ENCODE data around the gene TBC1D1. TPM values are rescaled to one million over a fixed set of nuclear protein-coding genes. Genes with fewer than 3 reads are reported as not detected.

TBC1D1 gene
- polyA plus RNA-seq, 1 donor from 2014 or later, result 23.2 TPM

GRCh38 chr4:37960098-37960497 is 69.2 kb downstream of the TBC1D1 start, which contains the start of gene PTTG2:
Gene PTTG2, plus strand, starts transcription at chr4:37960398. Its CDS starts 37 bp downstream, at chr4:37960435.
- Histone ChIP-seq H3K4me3 (ENCODE audit: low read length) (no peak within 1 kb of the TSS), H3K79me2 (replicated peaks; ENCODE audit: insufficient read depth, low read length) (no peaks in the 10 kb centered on the region), H3K9me2 (ENCODE audit: insufficient read depth, low read length) (no peaks in the 10 kb centered on the region), H3K9me3 (ENCODE audit: low read length) (no peaks in the 10 kb centered on the region), H2AFZ (ENCODE audit: low read depth, low read length) (no peak within 1 kb of the TSS), H3K36me3 (ENCODE audit: insufficient read depth, low read length) (no peaks in the 10 kb centered on the region), H3F3A (ENCODE audit: insufficient read depth, low read length, poor library complexity, severe bottlenecking) (no peaks in the 10 kb centered on the region), H3K9ac (ENCODE audit: low read length) (no peak within 1 kb of the TSS), H3K4me2 (ENCODE audit: low read length) (no peak within 1 kb of the TSS), H3K27me3 (ENCODE audit: insufficient read depth, low read depth, low read length) (no peaks in the 10 kb centered on the region), H3K27ac (ENCODE audit: low read length) (no peak within 1 kb of the TSS), H4K20me1 (ENCODE audit: insufficient read depth) (no peaks in the 10 kb centered on the region)
- TF ChIP-seq RAD21 (conservative IDR thresholded peaks at IDR 0.05) (no peak), POLR2AphosphoS5 (IDR thresholded peaks at IDR 0.05) (no peak), SMC3 (conservative IDR thresholded peaks at IDR 0.05; ENCODE audit: poor library complexity) (no peak), EZH2 (IDR thresholded peaks at IDR 0.05; ENCODE audit: borderline replicate concordance, insufficient read depth, low read length, poor library complexity, severe bottlenecking) (no peak), MXI1 (conservative IDR thresholded peaks at IDR 0.05; ENCODE audit: poor library complexity, severe bottlenecking) (no peak), CTCF (IDR thresholded peaks at IDR 0.05; ENCODE audit: poor library complexity, severe bottlenecking) (no peak), EP300 (conservative IDR thresholded peaks at IDR 0.05; ENCODE audit: poor library complexity, severe bottlenecking) (no peak), TAF1 (IDR thresholded peaks at IDR 0.05; ENCODE audit: low read depth) (no peak)
- TF ChIP-seq, protein P1, sequence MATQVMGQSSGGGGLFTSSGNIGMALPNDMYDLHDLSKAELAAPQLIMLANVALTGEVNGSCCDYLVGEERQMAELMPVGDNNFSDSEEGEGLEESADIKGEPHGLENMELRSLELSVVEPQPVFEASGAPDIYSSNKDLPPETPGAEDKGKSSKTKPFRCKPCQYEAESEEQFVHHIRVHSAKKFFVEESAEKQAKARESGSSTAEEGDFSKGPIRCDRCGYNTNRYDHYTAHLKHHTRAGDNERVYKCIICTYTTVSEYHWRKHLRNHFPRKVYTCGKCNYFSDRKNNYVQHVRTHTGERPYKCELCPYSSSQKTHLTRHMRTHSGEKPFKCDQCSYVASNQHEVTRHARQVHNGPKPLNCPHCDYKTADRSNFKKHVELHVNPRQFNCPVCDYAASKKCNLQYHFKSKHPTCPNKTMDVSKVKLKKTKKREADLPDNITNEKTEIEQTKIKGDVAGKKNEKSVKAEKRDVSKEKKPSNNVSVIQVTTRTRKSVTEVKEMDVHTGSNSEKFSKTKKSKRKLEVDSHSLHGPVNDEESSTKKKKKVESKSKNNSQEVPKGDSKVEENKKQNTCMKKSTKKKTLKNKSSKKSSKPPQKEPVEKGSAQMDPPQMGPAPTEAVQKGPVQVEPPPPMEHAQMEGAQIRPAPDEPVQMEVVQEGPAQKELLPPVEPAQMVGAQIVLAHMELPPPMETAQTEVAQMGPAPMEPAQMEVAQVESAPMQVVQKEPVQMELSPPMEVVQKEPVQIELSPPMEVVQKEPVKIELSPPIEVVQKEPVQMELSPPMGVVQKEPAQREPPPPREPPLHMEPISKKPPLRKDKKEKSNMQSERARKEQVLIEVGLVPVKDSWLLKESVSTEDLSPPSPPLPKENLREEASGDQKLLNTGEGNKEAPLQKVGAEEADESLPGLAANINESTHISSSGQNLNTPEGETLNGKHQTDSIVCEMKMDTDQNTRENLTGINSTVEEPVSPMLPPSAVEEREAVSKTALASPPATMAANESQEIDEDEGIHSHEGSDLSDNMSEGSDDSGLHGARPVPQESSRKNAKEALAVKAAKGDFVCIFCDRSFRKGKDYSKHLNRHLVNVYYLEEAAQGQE (IDR thresholded peaks at IDR 0.05; ENCODE audit: borderline replicate concordance), result no peak

GRCh38 chr4:37960679-37961450 is 70.0 kb downstream of the TBC1D1 start:
- Histone ChIP-seq H3K9ac (ENCODE audit: low read length) (no peak overlapping the region), H3K27me3 (ENCODE audit: insufficient read depth, low read depth, low read length) (no peaks in the 10 kb centered on the region), H3K4me3 (ENCODE audit: low read length) (no peak overlapping the region), H3K9me3 (ENCODE audit: low read length) (no peaks in the 10 kb centered on the region), H3K27ac (ENCODE audit: low read length) (no peak overlapping the region), H4K20me1 (ENCODE audit: insufficient read depth) (no peaks in the 10 kb centered on the region), H3K36me3 (ENCODE audit: insufficient read depth, low read length) (no peaks in the 10 kb centered on the region), H2AFZ (ENCODE audit: low read depth, low read length) (no peak overlapping the region), H3K9me2 (ENCODE audit: insufficient read depth, low read length) (no peaks in the 10 kb centered on the region), H3K4me2 (ENCODE audit: low read length) (no peak overlapping the region), H3F3A (ENCODE audit: insufficient read depth, low read length, poor library complexity, severe bottlenecking) (no peaks in the 10 kb centered on the region), H3K79me2 (replicated peaks; ENCODE audit: insufficient read depth, low read length) (no peaks in the 10 kb centered on the region)
- TF ChIP-seq RAD21 (conservative IDR thresholded peaks at IDR 0.05) (no peak), EZH2 (IDR thresholded peaks at IDR 0.05; ENCODE audit: borderline replicate concordance, insufficient read depth, low read length, poor library complexity, severe bottlenecking) (no peak), EP300 (conservative IDR thresholded peaks at IDR 0.05; ENCODE audit: poor library complexity, severe bottlenecking) (no peak), POLR2AphosphoS5 (IDR thresholded peaks at IDR 0.05) (no peak), TAF1 (IDR thresholded peaks at IDR 0.05; ENCODE audit: low read depth) (no peak), SMC3 (conservative IDR thresholded peaks at IDR 0.05; ENCODE audit: poor library complexity) (no peak), CTCF (IDR thresholded peaks at IDR 0.05; ENCODE audit: poor library complexity, severe bottlenecking) (no peak), MXI1 (conservative IDR thresholded peaks at IDR 0.05; ENCODE audit: poor library complexity, severe bottlenecking) (no peak)
- TF ChIP-seq, protein P1 (IDR thresholded peaks at IDR 0.05; ENCODE audit: borderline replicate concordance), result no peak

All from neural cell (in vitro differentiated cells).